Common myeloid progenitor, CD34-positive (primary cell): ENCODE data around the gene SH3BP4.

Source experiments
- CTCF ChIA-PET: fragments of 350-600 bp; sonication (Branson Sonifier 250); formaldehyde crosslinking; loops from one replicate; lab custom pipeline; 2021; ENCODE audit warnings: antibody characterized with exemption; lab: Charles Lee
- POLR2A ChIA-PET: fragments of 350-600 bp; sonication (Branson Sonifier 250); formaldehyde crosslinking; loops from one replicate; lab custom pipeline; 2021; ENCODE audit warnings: antibody characterized with exemption; lab: Charles Lee
- DNase-seq, 3 donors: peaks; one replicate each; pipeline versions ENCODE4 v3.0.0 to v3.0.0-alpha.2; 2013
- H3K27ac ChIP-seq, 2 experiments: 1 replicate in 1 of 2; 2 replicates in 1 of 2; pipeline ENCODE4 v1.7.0; 2013; ENCODE audit warnings: inconsistent platforms in 2 of 2, low read length in 2 of 2, mild to moderate bottlenecking in 2 of 2, low read depth in 1 of 2, moderate library complexity in 1 of 2; ENCODE audit not compliant: severe bottlenecking in 2 of 2, insufficient read depth in 1 of 2, poor library complexity in 1 of 2
- H3K27me3 ChIP-seq, 5 experiments: replicated peaks in 2 of 5; 1 replicate in 3 of 5; 2 replicates in 2 of 5; pipeline versions ENCODE4 v1.6.1 to v1.7.0; 2013; ENCODE audit warnings: low read length in 4 of 5, mild to moderate bottlenecking in 2 of 5, moderate library complexity in 2 of 5, inconsistent platforms in 1 of 5; ENCODE audit not compliant: insufficient read depth in 5 of 5, control insufficient read depth in 4 of 5
- H3K36me3 ChIP-seq, 4 experiments: 1 replicate in 2 of 4; 2 replicates in 2 of 4; pipeline versions ENCODE4 v1.6.1 to v1.7.0; 2013; ENCODE audit warnings: low read length in 3 of 4, control low read depth in 1 of 4, mild to moderate bottlenecking in 1 of 4; ENCODE audit not compliant: control insufficient read depth in 4 of 4, insufficient read depth in 4 of 4
- H3K4me1 ChIP-seq, 4 experiments: 1 replicate in 3 of 4; 2 replicates in 1 of 4; pipeline versions ENCODE4 v1.6.1 to v1.7.1; 2013; ENCODE audit warnings: low read length in 3 of 4, mild to moderate bottlenecking in 3 of 4, control low read depth in 1 of 4, inconsistent platforms in 1 of 4, moderate library complexity in 1 of 4; ENCODE audit not compliant: control insufficient read depth in 4 of 4, insufficient read depth in 4 of 4; ENCODE audit errors: control extremely low read depth in 1 of 4
- H3K4me3 ChIP-seq, 7 experiments: 1 replicate in 4 of 7; 2 replicates in 3 of 7; pipeline versions ENCODE4 v1.5.1 to v1.7.0; 2013; ENCODE audit warnings: mild to moderate bottlenecking in 7 of 7, low read length in 6 of 7, moderate library complexity in 6 of 7, inconsistent platforms in 2 of 7, low read depth in 2 of 7, control low read depth in 1 of 7; ENCODE audit not compliant: insufficient read depth in 4 of 7, control insufficient read depth in 1 of 7; ENCODE audit errors: extremely low read depth in 1 of 7
- H3K9me3 ChIP-seq, 5 experiments: 1 replicate in 4 of 5; 2 replicates in 1 of 5; pipeline versions ENCODE4 v1.6.1 to v1.7.1; 2013; ENCODE audit warnings: low read length in 4 of 5, mild to moderate bottlenecking in 2 of 5, inconsistent platforms in 1 of 5, low read depth in 1 of 5, moderate library complexity in 1 of 5; ENCODE audit not compliant: control insufficient read depth in 4 of 5, insufficient read depth in 2 of 5; ENCODE audit errors: control extremely low read depth in 1 of 5
- WGBS: methylation state at CpG from one replicate; pipeline ENCODE4 v1.1.5; 2013; ENCODE audit not compliant: insufficient coverage; 5-methylcytosine and 5-hydroxymethylcytosine counted together

Gene SH3BP4

DNA sequence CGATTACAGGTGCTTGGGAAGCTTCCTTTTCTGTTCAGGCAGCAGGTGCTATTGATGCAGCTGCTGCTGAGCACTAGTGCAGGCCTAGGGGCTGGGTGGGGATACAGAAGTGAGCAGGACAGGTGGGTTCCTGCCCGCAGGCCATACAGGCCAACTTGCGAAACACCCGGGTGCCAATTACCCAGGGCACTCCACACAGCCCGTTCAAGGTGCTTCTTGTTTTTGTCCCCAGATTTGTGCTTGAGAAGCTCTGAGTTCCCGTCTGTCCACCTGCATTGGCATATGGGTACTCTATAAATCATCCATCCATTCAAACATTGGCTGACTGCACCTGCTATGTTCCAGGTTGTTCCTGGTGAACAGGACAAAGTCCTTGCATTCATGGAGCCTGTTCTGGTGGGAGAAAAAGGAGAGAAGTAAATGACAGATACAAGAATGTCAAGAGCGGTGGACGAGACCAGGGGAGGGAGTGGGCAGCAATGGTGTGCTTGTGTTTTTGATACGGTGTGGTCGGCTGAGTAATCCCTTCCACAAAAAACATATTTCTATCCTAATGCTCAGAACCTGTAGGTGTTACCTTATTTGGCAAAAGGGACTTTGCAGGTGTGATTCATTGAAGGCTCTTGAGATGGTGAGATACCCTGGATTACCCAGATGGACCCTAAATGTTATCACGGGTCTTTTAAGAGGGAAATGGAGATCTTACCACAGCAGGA, 31.4 kb downstream of the SH3BP4 start:
- Histone ChIP-seq H3K27ac (no peak overlapping the region), H3K4me3 (no peak overlapping the region), H3K27me3 (no peaks in the 10 kb centered on the region), H3K36me3 (peaks cover 0 to 2% (median 0%) of the 10 kb centered on the region in 4 experiments), H3K4me1 (peaks cover 4 to 44% (median 23%) of the 10 kb centered on the region in 4 experiments), H3K9me3 (peaks cover 0 to 4% (median 0%) of the 10 kb centered on the region in 5 experiments)
- POLR2A ChIA-PET = no interaction called here
- WGBS = 87% methylated on average over 6 of the region's 11 CpGs
- CTCF ChIA-PET = interaction anchor here (1.6 kb wide), 1 partner anchor 11 kb away, joined by 3 read pairs; no protein-coding TSS in a partner anchor
- no peak for DNase-seq

DNA sequence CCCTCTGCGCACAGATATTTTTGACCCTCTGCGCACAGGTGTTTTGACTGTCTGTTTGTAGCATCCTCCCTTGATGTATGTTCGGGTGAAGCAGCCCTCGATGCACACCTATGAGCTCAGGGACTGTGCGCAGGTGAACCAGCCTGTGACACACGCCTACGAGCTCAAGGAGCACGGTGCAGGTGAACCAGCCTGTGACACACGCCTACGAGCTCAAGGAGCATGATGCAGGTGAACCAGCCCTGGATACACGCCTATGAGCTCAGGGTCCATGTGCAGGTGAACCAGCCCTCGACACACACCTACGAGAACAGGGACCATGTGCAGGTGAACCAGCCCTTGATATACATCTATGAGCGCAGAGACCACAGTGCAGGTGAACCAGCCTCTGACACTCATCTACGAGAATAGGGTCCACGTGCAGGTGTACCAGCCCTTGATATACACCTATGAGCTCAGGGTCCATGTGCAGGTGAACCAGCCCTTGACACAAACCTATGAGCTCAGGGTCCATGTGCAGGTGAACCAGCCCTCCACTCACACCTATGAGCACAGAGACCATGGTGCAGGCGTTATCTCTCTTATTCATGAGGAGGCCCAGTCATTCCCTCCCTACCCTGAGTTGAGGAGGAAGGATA, 33.9 kb downstream of the SH3BP4 start:
- ChIA-PET POLR2A (no interaction called here), CTCF (no interaction called here)
- H3K4me3 ChIP-seq = no peak overlapping the region
- 96% methylated on average over 16 of the region's 17 CpGs for WGBS
- no peak overlapping the region for H3K27ac ChIP-seq
- no peaks in the 10 kb centered on the region for H3K36me3 ChIP-seq
- peaks cover 0 to 38% (median 17%) of the 10 kb centered on the region in 4 experiments for H3K4me1 ChIP-seq
- H3K27me3 ChIP-seq = no peaks in the 10 kb centered on the region
- no peak for DNase-seq
- no peaks in the 10 kb centered on the region for H3K9me3 ChIP-seq

DNA sequence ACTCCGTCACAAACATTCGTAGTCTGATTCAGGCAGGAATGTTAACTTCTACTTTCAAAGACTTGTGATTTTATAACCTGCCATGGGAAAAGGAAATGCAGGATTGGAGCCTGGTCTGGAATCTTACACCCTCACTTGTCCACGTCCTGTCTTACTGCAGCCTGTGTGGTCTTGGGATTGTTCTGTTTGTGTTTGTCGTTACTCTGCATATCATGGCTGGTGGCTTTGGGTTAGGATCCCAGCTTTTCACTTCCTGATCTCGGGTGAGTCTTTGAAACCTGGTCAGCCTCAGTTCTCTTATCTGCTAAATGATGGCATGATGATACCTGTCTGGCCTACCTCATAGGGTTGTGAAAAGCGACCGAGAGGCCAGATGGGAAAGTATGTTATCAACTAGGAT, 34.6 kb downstream of the SH3BP4 start:
- CTCF ChIA-PET = no interaction called here
- H3K4me1 ChIP-seq = peaks cover 0 to 32% (median 11%) of the 10 kb centered on the region in 4 experiments
- 96% methylated on average over 6 of the region's 7 CpGs for WGBS

DNA sequence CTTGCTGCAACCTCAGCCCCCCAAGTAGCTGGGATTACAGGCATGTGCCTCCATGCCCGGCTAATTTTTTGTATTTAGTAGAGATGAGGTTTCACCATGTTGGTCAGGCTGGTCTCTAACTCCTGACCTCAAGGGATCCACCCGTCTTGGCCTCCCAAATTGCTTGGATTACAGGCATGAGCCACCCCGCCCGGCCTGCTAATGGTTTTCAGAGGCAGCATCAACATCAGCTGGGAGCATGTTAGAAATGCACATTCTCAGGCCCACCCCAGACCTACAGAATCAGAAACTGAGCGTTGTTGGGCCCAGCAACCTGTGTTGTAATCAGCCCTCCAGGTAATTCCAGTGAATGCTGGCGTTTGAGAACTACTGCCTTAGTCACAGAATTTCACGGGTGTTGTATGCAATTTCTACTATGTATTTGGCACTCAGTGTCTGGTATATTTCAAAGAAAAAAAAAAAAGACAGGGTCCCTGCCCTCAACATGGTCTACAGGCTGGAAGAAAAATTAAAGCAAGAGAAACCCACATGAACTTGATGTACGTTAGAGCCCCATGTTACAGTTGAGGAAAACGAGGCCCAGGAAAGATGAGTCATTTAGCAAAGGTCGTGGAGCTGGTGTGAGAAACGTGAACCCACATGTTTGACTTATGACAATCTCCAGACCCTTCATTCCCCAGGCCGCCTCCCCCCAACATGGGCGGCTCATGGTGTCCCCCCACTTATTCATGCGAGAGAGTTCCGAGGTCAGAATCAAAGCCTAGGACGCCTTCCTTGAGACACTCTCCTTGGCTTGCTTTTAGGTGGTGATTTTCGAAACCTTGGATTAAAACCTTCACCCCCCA, 35.3 kb downstream of the SH3BP4 start:
- no peaks in the 10 kb centered on the region for H3K9me3 ChIP-seq
- ChIA-PET CTCF (no interaction called here), POLR2A (no interaction called here)
- WGBS = 94% methylated on average over 7 of the region's 17 CpGs
- no peak overlapping the region for H3K4me3 ChIP-seq
- no peaks in the 10 kb centered on the region for H3K27me3 ChIP-seq
- H3K36me3 ChIP-seq = no peaks in the 10 kb centered on the region
- no peak for DNase-seq
- H3K27ac ChIP-seq = no peak overlapping the region
- peaks cover 0 to 27% (median 12%) of the 10 kb centered on the region in 4 experiments for H3K4me1 ChIP-seq

More for the DNA sequence above, 34.6 kb downstream of the SH3BP4 start:
- no peaks in the 10 kb centered on the region for H3K9me3 ChIP-seq
- no peak for DNase-seq
- no peaks in the 10 kb centered on the region for H3K36me3 ChIP-seq
- POLR2A ChIA-PET = no interaction called here
- no peak overlapping the region for H3K4me3 ChIP-seq
- no peak overlapping the region for H3K27ac ChIP-seq
- H3K27me3 ChIP-seq = no peaks in the 10 kb centered on the region

DNA sequence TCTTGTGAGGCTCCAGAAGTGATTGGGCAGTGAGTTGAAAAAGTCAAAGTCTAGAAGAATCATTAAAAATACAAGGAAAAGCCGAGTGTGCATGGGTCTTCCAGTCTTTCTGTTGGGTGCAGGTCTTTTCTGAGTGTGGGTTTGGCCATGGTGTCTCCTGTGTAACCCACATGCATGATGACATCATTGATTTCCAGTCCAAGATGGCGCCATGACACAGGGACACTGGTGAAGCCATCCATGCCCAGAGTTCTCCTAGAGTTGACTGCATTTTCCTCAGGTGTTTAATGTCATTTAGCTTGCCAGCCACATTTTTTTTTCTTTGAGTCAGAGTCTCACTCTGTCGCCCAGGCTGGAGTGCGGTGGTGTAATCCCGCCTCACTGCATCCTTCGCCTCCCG, 35.9 kb downstream of the SH3BP4 start:
- no peak for DNase-seq
- H3K4me1 ChIP-seq = peaks cover 0 to 25% (median 10%) of the 10 kb centered on the region in 4 experiments
- no peaks in the 10 kb centered on the region for H3K36me3 ChIP-seq
- H3K9me3 ChIP-seq = no peaks in the 10 kb centered on the region
- H3K27me3 ChIP-seq = no peaks in the 10 kb centered on the region
- WGBS = 91% methylated on average over 3 of the region's 7 CpGs
- no peak overlapping the region for H3K27ac ChIP-seq
- CTCF ChIA-PET = no interaction called here
- POLR2A ChIA-PET = no interaction called here
- H3K4me3 ChIP-seq = no peak overlapping the region

DNA sequence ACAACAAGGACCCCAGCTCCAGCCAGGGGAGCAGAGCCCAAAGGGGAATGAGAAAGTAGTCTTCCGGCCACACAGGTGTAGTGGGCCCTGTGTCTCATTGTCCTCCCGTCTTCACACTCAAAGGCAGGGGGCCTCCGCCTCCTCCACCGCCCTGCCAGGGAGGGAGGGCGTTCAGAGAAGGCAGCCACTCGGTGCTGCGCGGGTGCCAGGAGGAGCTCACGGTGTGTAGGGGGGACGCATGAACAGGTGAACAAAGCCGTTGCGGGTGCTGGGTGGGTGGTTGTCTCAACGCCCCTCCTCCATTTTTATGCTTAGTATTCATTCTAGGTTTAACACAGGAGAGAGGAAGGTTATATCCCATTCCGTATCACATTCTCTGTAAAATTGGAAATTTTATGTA, 36.7 kb downstream of the SH3BP4 start:
- Histone ChIP-seq H3K27me3 (no peaks in the 10 kb centered on the region), H3K4me3 (no peak overlapping the region), H3K9me3 (no peaks in the 10 kb centered on the region), H3K4me1 (peaks cover 0 to 28% (median 10%) of the 10 kb centered on the region in 4 experiments), H3K36me3 (no peaks in the 10 kb centered on the region), H3K27ac (no peak overlapping the region)
- DNase-seq = no peak
- CTCF ChIA-PET = interaction anchor here (1.0 kb wide), 1 partner anchor 30 kb away, joined by 4 read pairs; no protein-coding TSS in a partner anchor
- 99% methylated on average over 10 of the region's 14 CpGs for WGBS
- POLR2A ChIA-PET = no interaction called here
